Activated naive CD4-positive, alpha-beta T cell treated with anti-CD3 and anti-CD28 coated beads, Interleukin-2, amount 10 ng/mL, durations not matched to agents 5 hours and 36 hours (primary cell): ENCODE data around the gene TRMT5. TPM values are rescaled to one million over a fixed set of nuclear protein-coding genes. Genes with fewer than 3 reads are reported as not detected.

ENCODE experiments used
- total RNA-seq, 2 experiments: library from RNA; stranded (reverse); gene quantifications; one replicate each; pipeline ENCODE4 v1.2.3, GENCODE V29; 2021

TRMT5 gene, protein sequence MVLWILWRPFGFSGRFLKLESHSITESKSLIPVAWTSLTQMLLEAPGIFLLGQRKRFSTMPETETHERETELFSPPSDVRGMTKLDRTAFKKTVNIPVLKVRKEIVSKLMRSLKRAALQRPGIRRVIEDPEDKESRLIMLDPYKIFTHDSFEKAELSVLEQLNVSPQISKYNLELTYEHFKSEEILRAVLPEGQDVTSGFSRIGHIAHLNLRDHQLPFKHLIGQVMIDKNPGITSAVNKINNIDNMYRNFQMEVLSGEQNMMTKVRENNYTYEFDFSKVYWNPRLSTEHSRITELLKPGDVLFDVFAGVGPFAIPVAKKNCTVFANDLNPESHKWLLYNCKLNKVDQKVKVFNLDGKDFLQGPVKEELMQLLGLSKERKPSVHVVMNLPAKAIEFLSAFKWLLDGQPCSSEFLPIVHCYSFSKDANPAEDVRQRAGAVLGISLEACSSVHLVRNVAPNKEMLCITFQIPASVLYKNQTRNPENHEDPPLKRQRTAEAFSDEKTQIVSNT
- total RNA-seq = 1 to 10 TPM; 7.9 to 8.3 TPM

GRCh38 chr14:60980811-60981632, at the start of gene TRMT5, which contains the start of gene SLC38A6:
TSS of gene TRMT5 (minus strand) at chr14:60981079. CDS start at chr14:60980973, 106 bp downstream.
TSS of gene SLC38A6 (plus strand) at chr14:60981245. CDS start at chr14:60981278, 33 bp downstream.

Other genes starting within 250 kb of the TRMT5 start
- 10 to 100 TPM; 23.5 to 27.0 TPM for gene MNAT1, start 246.3 kb downstream of the TRMT5 start, total RNA-seq
- 1 to 10 TPM; 5.7 to 6.8 TPM for gene SLC38A6, start 166 bp upstream of the TRMT5 start, total RNA-seq